HG03097 (cell line): Measurements from ENCODE around the gene WDR44.
A peak's percentile ranks its signal among the peaks of the same experiment; 100 is the strongest.
"Not testable (repeated sequence)": the region's sequence is repeated elsewhere in the genome, so short reads cannot be mapped to it uniquely, and the experiment has no call there.

Experiments
- ATAC-seq: cut with Tn5 transposase; IDR thresholded peaks from one replicate; pipeline ENCODE4 v1.9.1; 2021; ENCODE audit not compliant: unreplicated experiment, low FRiP score

WDR44 gene

DNA sequence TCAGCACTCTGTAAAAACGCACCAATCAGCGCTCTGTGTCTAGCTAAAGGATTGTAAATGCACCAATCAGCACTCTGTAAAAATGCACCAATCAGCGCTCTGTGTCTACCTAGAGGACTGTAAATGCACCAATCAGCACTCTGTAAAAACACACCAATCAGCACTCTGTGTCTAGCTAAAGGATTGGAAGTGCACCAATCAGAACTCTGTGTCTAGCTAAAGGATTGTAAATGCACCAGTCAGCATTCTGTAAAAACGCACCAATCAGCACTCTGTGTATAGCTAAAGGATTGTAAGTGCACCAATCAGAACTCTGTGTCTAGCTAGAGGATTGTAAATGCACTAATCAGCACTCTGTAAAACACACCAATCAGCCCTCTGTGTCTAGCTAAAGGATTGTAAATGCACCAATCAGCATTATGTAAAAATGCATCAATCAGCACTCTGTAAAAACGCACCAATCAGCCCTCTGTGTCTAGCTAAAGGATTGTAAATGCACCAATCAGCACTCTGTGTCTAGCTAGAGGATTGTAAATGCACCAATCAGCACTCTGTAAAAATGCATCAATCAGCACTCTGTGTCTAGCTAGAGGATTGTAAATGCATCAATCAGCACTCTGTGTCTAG, 124.9 kb downstream of the WDR44 start:
- ATAC-seq: not testable (repeated sequence)

GRCh38 chrX:118474586-118474985, 128.7 kb downstream of the WDR44 start:
- no peak for ATAC-seq

- no peak for ATAC-seq
Observed at GRCh38 chrX:118475903-118476302, 130.0 kb downstream of the WDR44 start.

- no peak for ATAC-seq
Observed at GRCh38 chrX:118480172-118480571, 134.3 kb downstream of the WDR44 start.

GRCh38 chrX:118482384-118482783, 136.5 kb downstream of the WDR44 start:
- not testable (repeated sequence) for ATAC-seq

DNA sequence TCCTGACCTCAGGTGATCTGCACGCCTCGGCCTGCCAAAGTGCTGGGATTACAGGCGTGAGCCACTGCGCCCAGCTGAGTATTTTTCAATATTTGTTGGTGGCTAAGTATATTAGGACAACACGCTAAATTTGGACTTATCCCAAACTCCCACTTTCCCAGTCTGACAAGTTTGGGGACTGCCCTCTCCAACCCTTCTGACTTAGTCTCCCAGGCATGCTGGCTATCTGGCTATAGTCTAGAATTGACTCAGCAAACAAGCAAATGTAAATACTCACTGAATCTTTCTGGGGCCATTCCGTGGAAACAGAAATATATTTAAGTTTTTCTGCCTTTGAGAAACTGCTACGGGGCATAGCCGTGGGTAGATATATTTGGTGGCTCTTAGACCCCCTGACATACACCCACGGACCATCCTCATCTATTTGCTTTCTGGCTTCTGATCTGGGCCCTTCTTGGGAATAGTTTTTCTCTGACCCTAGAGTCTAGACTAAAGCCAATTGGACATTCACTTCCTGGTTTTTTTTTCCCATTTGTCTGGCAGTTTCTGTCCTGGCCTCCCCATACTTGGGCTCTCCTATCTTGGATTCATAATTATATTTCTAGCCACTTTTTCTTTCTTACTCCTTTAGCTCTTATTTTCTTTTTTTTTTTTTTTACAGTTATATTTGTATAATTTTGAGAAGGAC, 138.5 kb downstream of the WDR44 start:
- no peak for ATAC-seq

DNA sequence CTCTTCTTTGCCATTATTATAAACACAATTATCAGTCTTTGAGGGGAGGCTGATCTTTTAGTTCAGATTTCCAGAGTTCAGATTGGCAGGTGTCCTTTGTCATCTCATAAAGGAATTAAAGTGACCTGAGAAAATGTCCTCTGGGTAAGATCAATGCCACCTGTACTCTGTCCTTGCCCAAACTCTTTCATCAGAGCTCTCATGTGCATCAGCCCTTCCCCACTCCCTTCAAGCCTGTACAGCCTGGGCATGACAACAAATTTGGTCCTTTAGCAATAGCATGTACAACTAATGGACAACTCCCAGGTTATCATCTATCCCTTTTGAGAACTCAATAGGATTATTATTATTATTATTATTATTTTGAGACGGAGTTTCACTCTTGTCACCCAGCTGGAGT, 140.8 kb downstream of the WDR44 start:
- ATAC-seq: not testable (repeated sequence)

- ATAC-seq: no peak
Observed at GRCh38 chrX:118493016-118493415, 147.1 kb downstream of the WDR44 start.

DNA sequence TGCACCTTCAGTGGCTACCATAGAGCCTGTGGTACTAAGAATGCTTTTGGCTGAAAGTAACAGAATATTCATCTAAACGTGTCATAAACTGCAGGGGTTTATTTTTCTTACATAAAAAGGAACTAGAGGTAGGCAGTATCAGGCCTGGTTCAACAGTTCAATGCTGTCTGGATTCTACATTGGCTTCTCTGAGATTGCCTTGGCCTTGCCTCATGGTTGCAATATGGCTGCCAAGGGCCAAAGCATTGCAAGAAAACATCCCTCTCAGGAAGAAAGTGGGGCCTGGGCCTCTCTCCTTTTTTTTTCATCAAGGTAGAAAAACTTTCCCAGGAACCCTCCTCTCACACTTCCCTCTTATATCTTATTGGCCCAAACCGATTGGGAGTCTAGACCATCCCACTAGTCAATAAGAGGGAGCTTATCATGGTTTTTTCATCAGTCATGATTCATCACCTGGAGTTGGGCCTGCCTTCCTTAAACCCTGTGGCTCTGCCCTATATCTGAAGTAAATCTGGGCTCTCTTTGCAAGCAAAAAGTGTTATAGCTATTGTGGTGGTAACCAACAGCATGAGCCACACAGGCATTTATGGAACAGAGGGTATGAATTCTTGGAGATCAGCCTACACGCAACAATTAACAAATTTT, 147.9 kb downstream of the WDR44 start:
- no peak for ATAC-seq

- peak; percentile 67 for ATAC-seq
Observed at GRCh38 chrX:118495061-118495921, 149.4 kb downstream of the WDR44 start, which contains the start of gene DOCK11. Gene DOCK11 (plus strand): TSS chrX:118495815. CDS start chrX:118495972, 157 bp downstream.

DNA sequence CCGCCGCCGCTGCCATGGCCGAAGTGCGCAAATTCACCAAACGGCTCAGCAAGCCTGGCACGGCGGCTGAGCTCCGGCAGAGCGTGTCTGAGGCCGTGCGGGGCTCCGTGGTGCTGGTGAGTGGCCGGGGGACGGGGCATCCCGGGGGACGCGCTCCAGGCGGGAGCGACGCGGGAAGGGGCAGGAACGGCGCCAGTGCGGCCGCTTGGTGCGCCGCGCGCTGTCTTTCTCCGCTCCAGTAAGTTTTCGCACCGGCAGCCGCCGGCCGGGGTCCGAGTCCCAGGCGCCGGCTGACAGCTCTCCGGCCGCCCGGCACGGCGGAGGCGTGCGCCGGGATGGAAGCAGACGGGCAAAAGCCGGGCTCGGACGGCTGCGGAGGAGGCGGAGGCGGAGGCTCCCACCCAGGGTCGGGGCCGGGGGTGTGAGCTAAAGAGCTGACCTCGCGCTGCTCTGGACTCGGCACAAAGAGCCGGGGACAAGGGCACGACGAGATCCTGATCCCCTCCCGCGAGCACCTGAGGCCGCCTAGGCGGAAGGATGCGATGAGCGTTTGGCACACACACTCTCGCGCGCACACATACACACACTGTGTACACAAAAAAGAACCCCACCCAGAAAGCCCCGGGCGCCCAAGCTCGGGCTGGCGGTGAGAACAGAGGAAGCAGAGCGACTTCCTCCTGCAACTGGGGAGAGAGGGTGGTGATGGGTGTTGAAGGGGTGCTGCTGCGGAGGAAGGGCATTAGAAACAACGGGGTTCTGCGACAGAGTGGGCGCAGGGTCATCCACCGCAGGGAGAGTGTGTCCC, 150.3 kb downstream of the WDR44 start:
- peak; percentile 47 for ATAC-seq

- peak; percentile 14 for ATAC-seq
Observed at GRCh38 chrX:118496763-118497079, 150.8 kb downstream of the WDR44 start.

DNA sequence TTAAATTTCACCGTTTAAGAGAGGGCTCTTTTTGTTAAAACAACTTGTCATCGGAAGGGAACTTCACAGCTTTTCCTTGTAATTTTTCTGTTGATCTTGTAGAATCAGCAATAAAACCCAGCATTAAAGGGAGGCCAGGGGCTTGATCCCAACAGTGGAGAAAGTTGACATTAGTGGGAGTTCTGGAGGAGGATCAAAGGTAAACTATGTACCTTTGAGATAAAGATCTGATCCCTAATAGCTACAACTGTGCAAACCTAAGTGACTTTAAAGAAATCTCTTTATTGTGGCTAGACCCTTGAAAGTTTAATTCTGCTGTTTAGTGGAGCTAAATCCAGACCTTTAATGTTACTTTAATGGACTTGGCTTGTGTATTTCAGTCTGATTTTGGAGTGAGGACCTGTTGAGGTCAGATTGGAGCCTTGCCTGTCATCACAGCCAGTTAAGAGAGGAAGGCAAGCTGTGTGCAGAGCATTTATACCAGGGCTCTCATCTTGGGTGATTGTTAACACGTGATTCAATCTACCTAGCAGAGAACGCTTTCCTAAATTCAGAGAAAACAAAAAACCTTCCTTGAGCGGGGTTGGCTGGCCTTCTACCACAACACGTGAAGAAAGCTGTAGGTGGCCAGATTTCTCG, 151.4 kb downstream of the WDR44 start:
- no peak for ATAC-seq

GRCh38 chrX:118498351-118498750, 152.4 kb downstream of the WDR44 start:
- no peak for ATAC-seq

- ATAC-seq: no peak
Observed at GRCh38 chrX:118498755-118499154, 152.8 kb downstream of the WDR44 start.

- no peak for ATAC-seq
Observed at GRCh38 chrX:118499295-118499694, 153.4 kb downstream of the WDR44 start.
